HEK293 (cell line): Measurements from ENCODE around the gene FRMD3.

ENCODE experiments used
- CTCF ChIA-PET: fragments of 350-600 bp; formaldehyde crosslinking; extraction: SDS; loops from one replicate; lab custom pipeline; 2021; ENCODE audit warnings: antibody characterized with exemption; lab: Yijun Ruan, JAX
- POLR2A ChIA-PET: fragments of 300-600 bp; formaldehyde crosslinking; extraction: SDS; loops from one replicate; lab custom pipeline; 2020; ENCODE audit warnings: antibody characterized with exemption, inconsistent platforms; lab: Yijun Ruan, JAX
- H3K27ac ChIP-seq: fragments of 200-500 bp; sonication (Bioruptor generic); 2 replicates; pipeline ENCODE4 v1.5.1; 2014; ENCODE audit warnings: low read depth, low read length, control low read depth, inconsistent platforms; ENCODE audit errors: extremely low read depth
- H3K36me3 ChIP-seq, 2 experiments: fragments of 200-500 bp in 1 of 2; sonication (Bioruptor generic) in 1 of 2; 1 replicate in 1 of 2; 2 replicates in 1 of 2; pipeline ENCODE4 v1.5.1; 2014 to 2017; ENCODE audit warnings: inconsistent platforms in 2 of 2, low read length in 2 of 2; ENCODE audit not compliant: control insufficient read depth in 2 of 2, insufficient read depth in 1 of 2
- H3K4me1 ChIP-seq: fragments of 200-500 bp; sonication (Bioruptor generic); 2 replicates; pipeline ENCODE4 v1.5.1; 2014; ENCODE audit warnings: mild to moderate bottlenecking, low read length, inconsistent platforms; ENCODE audit not compliant: control insufficient read depth, insufficient read depth
- H3K4me3 ChIP-seq: 2 replicates; pipeline ENCODE4 v1.5.1; 2011; ENCODE audit warnings: low read depth, mild to moderate bottlenecking, control low read depth, low read length, moderate library complexity
- H3K9me3 ChIP-seq: fragments of 200-500 bp; sonication (Bioruptor generic); 2 replicates; pipeline ENCODE4 v1.5.1; 2014; ENCODE audit warnings: low read depth, low read length, inconsistent platforms; ENCODE audit not compliant: control insufficient read depth, insufficient read depth
- CTCF ChIP-seq: fragments of 450-650 bp; formaldehyde crosslinking; IDR thresholded peaks from 2 replicates; pipeline ENCODE4 v1.5.1; 2016; ENCODE audit warnings: missing biosample characterization, missing genetic modification characterization
- GFI1B ChIP-seq: fragments of 450-650 bp; formaldehyde crosslinking; IDR thresholded peaks from 2 replicates; pipeline ENCODE4 v1.5.1; 2016; ENCODE audit warnings: missing biosample characterization, missing genetic modification characterization
- HOXD13 ChIP-seq: sonication (generic); formaldehyde crosslinking; IDR thresholded peaks from 2 replicates; pipeline ENCODE4 v1.8.0; 2022; ENCODE audit warnings: missing genetic modification reagents, borderline replicate concordance
- SETDB1 ChIP-seq: IDR thresholded peaks from one replicate; pipeline ENCODE4 v1.6.1; 2017; ENCODE audit warnings: mild to moderate bottlenecking, low read length, moderate library complexity, mixed read lengths; ENCODE audit not compliant: insufficient read length
- TCF7L2 ChIP-seq: IDR thresholded peaks from 2 replicates; pipeline ENCODE4 v1.6.1; 2011; ENCODE audit warnings: low read depth, mild to moderate bottlenecking, inconsistent platforms, low read length, moderate library complexity, borderline replicate concordance
- YY1 ChIP-seq: fragments of 450-650 bp; formaldehyde crosslinking; IDR thresholded peaks from 2 replicates; pipeline ENCODE4 v1.5.1; 2018; ENCODE audit warnings: missing biosample characterization, missing genetic modification characterization
- ZBTB17 ChIP-seq: fragments of 450-650 bp; formaldehyde crosslinking; IDR thresholded peaks from 2 replicates; pipeline ENCODE4 v1.5.1; 2016; ENCODE audit warnings: missing biosample characterization, missing genetic modification characterization
- ZBTB26 ChIP-seq: fragments of 450-650 bp; formaldehyde crosslinking; optimal IDR thresholded peaks from 2 replicates; pipeline ENCODE3; 2016; ENCODE audit warnings: missing biosample characterization, mild to moderate bottlenecking, missing genetic modification characterization
- ZBTB6 ChIP-seq: fragments of 450-650 bp; formaldehyde crosslinking; IDR thresholded peaks from 2 replicates; pipeline ENCODE4 v1.5.1; 2017; ENCODE audit warnings: missing biosample characterization, missing genetic modification characterization
- ZBTB8A ChIP-seq: fragments of 450-650 bp; formaldehyde crosslinking; IDR thresholded peaks from 2 replicates; pipeline ENCODE4 v1.5.1; 2016; ENCODE audit warnings: missing biosample characterization, missing genetic modification characterization
- ZFP37 ChIP-seq: fragments of 450-650 bp; formaldehyde crosslinking; IDR thresholded peaks from 2 replicates; pipeline ENCODE4 v1.5.1; 2016; ENCODE audit warnings: missing biosample characterization, missing genetic modification characterization
- ZNF146 ChIP-seq: fragments of 450-650 bp; formaldehyde crosslinking; IDR thresholded peaks from 2 replicates; pipeline ENCODE4 v1.5.1; 2016; ENCODE audit warnings: missing biosample characterization, missing genetic modification characterization
- ZNF202 ChIP-seq: fragments of 450-650 bp; formaldehyde crosslinking; IDR thresholded peaks from 2 replicates; pipeline ENCODE4 v1.5.1; 2016; ENCODE audit warnings: missing biosample characterization, missing genetic modification characterization, borderline replicate concordance
- ZNF211 ChIP-seq: fragments of 450-650 bp; formaldehyde crosslinking; IDR thresholded peaks from 2 replicates; pipeline ENCODE4 v1.5.1; 2016; ENCODE audit warnings: low read depth, missing biosample characterization, missing genetic modification characterization
- ZNF214 ChIP-seq: fragments of 450-650 bp; formaldehyde crosslinking; IDR thresholded peaks from 2 replicates; pipeline ENCODE4 v1.5.1; 2017; ENCODE audit warnings: missing biosample characterization, mild to moderate bottlenecking, missing genetic modification characterization, borderline replicate concordance
- ZNF239 ChIP-seq: fragments of 450-650 bp; formaldehyde crosslinking; IDR thresholded peaks from 2 replicates; pipeline ENCODE4 v1.5.1; 2016; ENCODE audit warnings: missing biosample characterization, missing genetic modification characterization
- ZNF391 ChIP-seq: fragments of 450-650 bp; formaldehyde crosslinking; IDR thresholded peaks from 2 replicates; pipeline ENCODE4 v1.5.1; 2016; ENCODE audit warnings: low read depth, missing biosample characterization, missing genetic modification characterization, borderline replicate concordance
- ZNF416 ChIP-seq: fragments of 450-650 bp; formaldehyde crosslinking; IDR thresholded peaks from 2 replicates; pipeline ENCODE4 v1.5.1; 2016; ENCODE audit warnings: missing biosample characterization, missing genetic modification characterization
- ZNF426 ChIP-seq: fragments of 450-650 bp; formaldehyde crosslinking; IDR thresholded peaks from 2 replicates; pipeline ENCODE4 v1.5.1; 2017; ENCODE audit warnings: missing biosample characterization, missing genetic modification characterization, mild to moderate bottlenecking, inconsistent platforms, moderate library complexity
- ZNF585B ChIP-seq: fragments of 450-650 bp; formaldehyde crosslinking; IDR thresholded peaks from 2 replicates; pipeline ENCODE4 v1.5.1; 2016; ENCODE audit warnings: missing biosample characterization, missing genetic modification characterization
- ZNF621 ChIP-seq: fragments of 450-650 bp; formaldehyde crosslinking; IDR thresholded peaks from 2 replicates; pipeline ENCODE4 v1.5.1; 2017; ENCODE audit warnings: missing biosample characterization, missing genetic modification characterization
- ZNF707 ChIP-seq: fragments of 450-650 bp; formaldehyde crosslinking; IDR thresholded peaks from 2 replicates; pipeline ENCODE4 v1.5.1; 2016; ENCODE audit warnings: missing biosample characterization, missing genetic modification characterization
- ZNF776 ChIP-seq: fragments of 450-650 bp; formaldehyde crosslinking; IDR thresholded peaks from 2 replicates; pipeline ENCODE4 v1.5.0; 2017; ENCODE audit warnings: missing biosample characterization, missing genetic modification characterization, borderline replicate concordance
- ZSCAN18 ChIP-seq: fragments of 450-650 bp; formaldehyde crosslinking; IDR thresholded peaks from 2 replicates; pipeline ENCODE4 v1.5.1; 2016; ENCODE audit warnings: missing biosample characterization, missing genetic modification characterization
- ZSCAN5A ChIP-seq: fragments of 450-650 bp; formaldehyde crosslinking; IDR thresholded peaks from 2 replicates; pipeline ENCODE4 v1.5.1; 2016; ENCODE audit warnings: missing biosample characterization, missing genetic modification characterization

The FRMD3 gene

GRCh38 chr9:83315649-83316048 lies 222.6 kb downstream of the FRMD3 start (continued):
- no peak for TF ChIP-seq ZSCAN5A (tag by site-specific recombination)
- no peak for TF ChIP-seq ZNF621 (tag by site-specific recombination)
- no peak for TF ChIP-seq ZSCAN18
- no peak for TF ChIP-seq ZNF585B (tag by site-specific recombination)
- TF ChIP-seq ZNF211 (tag by site-specific recombination): no peak
- no peak for TF ChIP-seq ZBTB8A (tag by site-specific recombination)
- no peak for TF ChIP-seq ZNF776
- no peak for TF ChIP-seq ZNF416 (tag by site-specific recombination)

- ChIA-PET CTCF (interaction anchor here (0.7 to 3.2 kb wide), 2 partner anchors 21 to 94 kb away, joined by 3 to 13 read pairs; no protein-coding TSS in a partner anchor), POLR2A (no interaction called here)
- no peak overlapping the region for H3K27ac ChIP-seq
- H3K9me3 ChIP-seq: no peaks in the 10 kb centered on the region
- no peaks in the 10 kb centered on the region for H3K4me1 ChIP-seq
- H3K4me3 ChIP-seq: no peak overlapping the region
- no peak for TF ChIP-seq ZNF707
- no peak for TF ChIP-seq CTCF (tag by site-specific recombination)
- TF ChIP-seq ZNF146 (tag by site-specific recombination): no peak
- no peak for TF ChIP-seq ZNF426 (tag by site-specific recombination)
- TF ChIP-seq ZNF202 (tag by site-specific recombination): no peak
- TF ChIP-seq ZBTB26 (tag by site-specific recombination): no peak
- no peak for TF ChIP-seq GFI1B (tag by site-specific recombination)
- no peak for TF ChIP-seq ZBTB17 (tag by site-specific recombination)
- TF ChIP-seq ZFP37 (tag by site-specific recombination): no peak
- no peak for TF ChIP-seq ZNF214 (tag by site-specific recombination)
- no peak for TF ChIP-seq TCF7L2
- no peak for TF ChIP-seq ZNF391 (tag by site-specific recombination)
- TF ChIP-seq SETDB1: no peak
- TF ChIP-seq HOXD13: no peak
- no peak for TF ChIP-seq YY1 (tag by site-specific recombination)
- TF ChIP-seq ZNF239 (tag by site-specific recombination): no peak
- no peak for TF ChIP-seq ZBTB6 (tag by site-specific recombination)
- no peaks in the 10 kb centered on the region for H3K36me3 ChIP-seq
These were observed 224.4 kb downstream of the FRMD3 start for GRCh38 chr9:83313781-83314180.
